GM21825 (cell line): Measurements from ENCODE around the gene LIN37.
"Not testable (repeated sequence)": the region's sequence is repeated elsewhere in the genome, so short reads cannot be mapped to it uniquely, and the experiment has no call there.

Experiments
- ATAC-seq: cut with Tn5 transposase; IDR thresholded peaks from one replicate; pipeline ENCODE4 v1.9.1; 2021; ENCODE audit warnings: mild to moderate bottlenecking, moderate library complexity; ENCODE audit not compliant: unreplicated experiment

LIN37 gene

DNA sequence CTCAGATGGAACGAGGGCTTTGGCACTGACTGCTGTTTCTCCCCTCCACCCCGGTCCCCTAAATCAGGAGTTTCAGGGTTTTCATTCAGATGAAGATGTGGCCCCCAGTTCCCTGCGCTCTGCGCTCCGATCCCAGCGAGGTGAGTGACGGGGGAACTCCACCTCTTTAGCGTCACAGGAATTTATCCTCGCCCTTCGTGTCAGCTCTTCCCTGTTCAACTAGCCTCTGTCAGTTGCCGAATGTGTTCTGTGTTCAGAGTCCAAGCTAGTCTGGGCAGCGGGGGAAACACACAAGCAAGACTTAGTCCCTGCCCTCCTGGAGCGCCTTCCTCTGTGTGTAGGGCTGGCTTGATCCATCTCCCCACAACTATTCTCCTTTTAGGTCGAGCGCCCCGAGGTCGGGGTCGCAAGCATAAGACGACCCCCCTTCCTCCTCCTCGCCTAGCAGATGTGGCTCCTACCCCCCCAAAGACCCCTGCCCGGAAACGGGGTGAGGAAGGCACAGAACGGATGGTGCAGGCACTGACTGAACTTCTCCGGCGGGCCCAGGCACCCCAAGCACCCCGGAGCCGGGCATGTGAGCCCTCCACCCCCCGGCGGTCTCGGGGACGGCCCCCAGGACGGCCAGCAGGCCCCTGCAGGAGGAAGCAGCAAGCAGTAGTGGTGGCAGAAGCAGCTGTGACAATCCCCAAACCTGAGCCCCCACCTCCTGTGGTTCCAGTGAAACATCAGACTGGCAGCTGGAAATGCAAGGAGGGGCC lies 28.8 kb upstream of the LIN37 start:
- no peak for ATAC-seq

GRCh38 chr19:35720163-35720524 lies 28.2 kb upstream of the LIN37 start:
- no peak for ATAC-seq

DNA sequence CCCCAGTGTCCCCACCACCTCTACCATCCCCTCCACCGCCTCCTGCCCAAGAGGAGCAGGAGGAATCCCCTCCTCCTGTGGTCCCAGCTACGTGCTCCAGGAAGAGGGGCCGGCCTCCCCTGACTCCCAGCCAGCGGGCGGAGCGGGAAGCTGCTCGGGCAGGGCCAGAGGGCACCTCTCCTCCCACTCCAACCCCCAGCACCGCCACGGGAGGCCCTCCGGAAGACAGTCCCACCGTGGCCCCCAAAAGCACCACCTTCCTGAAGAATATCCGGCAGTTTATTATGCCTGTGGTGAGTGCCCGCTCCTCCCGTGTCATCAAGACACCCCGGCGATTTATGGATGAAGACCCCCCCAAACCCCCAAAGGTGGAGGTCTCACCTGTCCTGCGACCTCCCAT lies 27.7 kb upstream of the LIN37 start:
- ATAC-seq: no peak

DNA sequence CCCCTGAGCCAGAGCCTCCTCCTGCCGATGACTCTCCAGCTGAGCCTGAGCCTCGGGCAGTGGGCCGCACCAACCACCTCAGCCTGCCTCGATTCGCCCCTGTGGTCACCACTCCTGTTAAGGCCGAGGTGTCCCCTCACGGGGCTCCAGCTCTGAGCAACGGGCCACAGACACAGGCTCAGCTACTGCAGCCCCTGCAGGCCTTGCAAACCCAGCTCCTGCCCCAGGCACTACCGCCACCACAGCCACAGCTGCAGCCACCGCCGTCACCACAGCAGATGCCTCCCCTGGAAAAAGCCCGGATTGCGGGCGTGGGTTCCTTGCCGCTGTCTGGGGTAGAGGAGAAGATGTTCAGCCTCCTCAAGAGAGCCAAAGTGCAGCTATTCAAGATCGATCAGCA lies 27.0 kb upstream of the LIN37 start:
- no peak for ATAC-seq

DNA sequence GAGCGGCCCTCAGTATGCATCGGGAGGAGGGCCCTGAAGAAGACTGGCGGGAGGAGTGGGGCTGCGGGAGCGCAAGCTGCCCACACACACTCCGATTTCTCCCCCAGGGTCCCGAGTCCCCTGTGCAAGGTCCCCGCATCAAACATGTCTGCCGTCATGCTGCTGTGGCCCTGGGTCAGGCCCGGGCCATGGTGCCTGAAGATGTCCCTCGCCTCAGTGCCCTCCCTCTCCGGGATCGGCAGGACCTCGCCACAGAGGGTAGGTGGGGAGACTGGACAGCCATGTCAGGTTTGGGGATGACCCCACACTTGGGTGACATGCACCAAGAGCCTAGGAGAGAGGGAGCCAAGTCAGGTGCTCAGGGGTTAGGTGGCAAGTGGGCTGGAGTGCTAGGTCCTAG lies 25.9 kb upstream of the LIN37 start:
- no peak for ATAC-seq

DNA sequence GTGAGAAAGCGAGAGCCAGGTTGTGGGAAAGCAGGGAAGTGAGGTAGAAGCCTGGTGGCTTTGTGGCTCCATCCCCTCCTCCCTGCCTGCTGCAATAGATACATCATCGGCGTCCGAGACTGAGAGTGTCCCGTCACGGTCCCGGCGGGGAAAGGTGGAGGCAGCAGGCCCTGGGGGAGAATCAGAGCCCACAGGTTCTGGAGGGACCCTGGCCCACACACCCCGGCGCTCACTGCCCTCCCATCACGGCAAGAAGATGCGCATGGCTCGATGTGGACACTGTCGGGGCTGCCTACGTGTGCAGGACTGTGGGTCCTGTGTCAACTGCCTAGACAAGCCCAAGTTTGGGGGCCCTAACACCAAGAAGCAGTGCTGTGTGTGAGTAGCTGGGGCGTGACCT lies 25.5 kb upstream of the LIN37 start:
- no peak for ATAC-seq

DNA sequence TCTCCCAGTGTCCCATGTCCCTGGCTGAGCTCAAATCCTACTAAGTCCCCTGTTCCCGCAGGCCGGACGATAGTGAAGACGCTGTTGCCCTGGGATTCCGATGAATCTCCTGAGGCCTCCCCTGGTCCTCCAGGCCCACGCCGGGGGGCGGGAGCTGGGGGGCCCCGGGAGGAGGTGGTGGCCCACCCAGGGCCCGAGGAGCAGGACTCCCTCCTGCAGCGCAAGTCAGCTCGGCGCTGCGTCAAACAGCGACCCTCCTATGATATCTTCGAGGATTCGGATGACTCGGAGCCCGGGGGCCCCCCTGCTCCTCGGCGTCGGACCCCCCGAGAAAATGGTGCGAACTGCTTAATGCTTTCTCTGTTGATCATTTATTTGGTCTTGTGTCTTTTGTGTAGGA lies 24.7 kb upstream of the LIN37 start:
- no peak for ATAC-seq

- not testable (repeated sequence) for ATAC-seq
These were observed 24.2 kb upstream of the LIN37 start for GRCh38 chr19:35724132-35724531.

DNA sequence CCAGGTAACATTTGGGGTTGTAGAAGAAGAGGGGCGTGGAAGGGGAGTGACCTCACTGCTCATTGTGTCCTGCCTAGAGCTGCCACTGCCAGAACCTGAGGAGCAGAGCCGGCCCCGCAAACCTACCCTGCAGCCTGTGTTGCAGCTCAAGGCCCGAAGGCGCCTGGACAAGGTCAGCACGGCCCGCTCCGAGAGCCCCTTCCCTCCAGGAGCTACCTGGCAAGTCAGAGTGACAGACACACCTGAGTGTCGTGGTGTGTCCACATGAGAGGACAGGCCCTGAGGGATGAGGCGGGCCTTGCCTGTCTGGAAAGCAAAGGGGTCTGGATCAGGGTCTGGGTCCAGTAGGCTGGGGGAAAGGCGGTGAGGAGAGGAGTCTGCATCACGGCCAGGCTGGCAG lies 23.8 kb upstream of the LIN37 start:
- no peak for ATAC-seq

DNA sequence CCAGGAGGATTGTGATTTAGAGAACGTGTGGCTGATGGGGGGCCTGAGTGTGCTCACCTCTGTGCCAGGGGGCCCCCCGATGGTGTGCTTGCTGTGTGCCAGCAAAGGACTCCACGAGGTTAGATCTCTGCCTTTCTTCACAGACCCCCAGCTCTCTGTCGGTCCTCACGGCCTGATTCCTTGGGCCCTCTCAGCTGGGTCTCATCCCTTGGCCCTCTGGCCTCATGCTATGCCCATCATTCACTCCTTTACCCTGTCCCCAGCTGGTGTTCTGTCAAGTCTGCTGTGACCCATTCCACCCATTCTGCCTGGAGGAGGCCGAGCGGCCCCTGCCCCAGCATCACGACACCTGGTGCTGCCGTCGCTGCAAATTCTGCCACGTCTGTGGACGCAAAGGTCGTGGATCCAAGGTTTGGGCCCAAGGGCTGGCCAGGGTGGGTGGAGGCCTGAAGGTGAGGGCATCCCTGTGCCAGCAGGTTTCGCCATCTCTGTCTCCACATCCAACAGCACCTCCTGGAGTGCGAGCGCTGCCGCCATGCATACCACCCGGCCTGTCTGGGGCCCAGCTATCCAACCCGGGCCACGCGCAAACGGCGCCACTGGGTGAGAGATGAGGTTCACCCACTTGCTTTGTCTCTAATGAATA lies 23.0 kb upstream of the LIN37 start:
- ATAC-seq: no peak

- ATAC-seq: no peak
These were observed 21.1 kb upstream of the LIN37 start for GRCh38 chr19:35727053-35727955.

DNA sequence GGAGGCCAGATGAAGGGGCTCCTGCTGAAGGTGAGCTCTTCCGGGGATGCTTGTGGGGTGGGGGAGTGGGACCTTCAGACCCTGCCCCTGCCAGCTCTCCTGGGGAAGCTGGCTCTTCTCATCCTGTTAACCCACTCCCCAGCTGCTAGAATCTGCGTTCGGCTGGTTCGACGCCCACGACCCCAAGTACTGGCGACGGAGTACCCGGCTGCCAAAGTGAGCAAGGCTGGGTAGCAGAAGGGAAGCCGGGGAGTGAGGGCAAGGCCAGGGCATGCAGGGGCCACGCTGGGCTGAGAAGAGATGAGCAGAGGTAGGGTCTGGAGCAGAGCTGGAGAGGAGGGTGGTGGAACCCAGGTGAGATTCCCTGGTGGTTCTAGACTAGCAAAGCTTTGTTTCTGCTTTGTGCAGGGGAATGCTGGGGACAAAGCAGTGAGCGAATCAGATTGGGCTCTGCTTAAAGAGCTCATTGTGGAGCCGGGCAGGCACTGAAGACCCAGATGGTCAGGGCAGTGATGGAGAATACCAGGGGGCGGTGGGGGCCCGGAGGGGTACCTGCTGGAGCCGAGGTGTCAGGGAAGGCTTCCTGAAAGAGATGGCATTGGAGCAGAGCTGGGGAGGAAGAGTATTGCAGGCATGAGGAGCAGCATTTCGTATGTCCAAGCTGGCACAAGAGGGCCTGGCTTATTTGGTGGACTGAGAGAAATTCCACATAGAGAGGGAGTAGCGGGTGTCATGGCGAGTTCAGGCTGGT lies 20.2 kb upstream of the LIN37 start:
- no peak for ATAC-seq

DNA sequence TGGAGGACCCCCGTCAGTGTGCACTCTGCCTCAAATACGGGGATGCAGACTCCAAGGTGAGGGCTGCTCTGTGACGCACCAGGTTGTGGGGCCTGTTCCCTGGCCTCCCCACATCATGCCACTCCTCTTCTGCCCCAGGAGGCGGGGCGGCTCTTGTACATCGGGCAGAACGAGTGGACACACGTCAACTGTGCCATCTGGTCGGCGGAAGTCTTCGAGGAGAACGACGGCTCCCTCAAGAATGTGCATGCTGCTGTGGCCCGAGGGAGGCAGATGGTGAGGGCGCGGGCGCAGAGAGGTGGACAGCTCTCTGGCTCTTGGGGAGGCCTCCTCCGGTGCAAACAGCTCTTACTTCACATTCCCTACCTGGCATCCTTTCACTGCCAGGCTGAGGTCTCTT lies 19.4 kb upstream of the LIN37 start:
- ATAC-seq: no peak

- ATAC-seq: no peak
These were observed 18.6 kb upstream of the LIN37 start for GRCh38 chr19:35729763-35730162.

DNA sequence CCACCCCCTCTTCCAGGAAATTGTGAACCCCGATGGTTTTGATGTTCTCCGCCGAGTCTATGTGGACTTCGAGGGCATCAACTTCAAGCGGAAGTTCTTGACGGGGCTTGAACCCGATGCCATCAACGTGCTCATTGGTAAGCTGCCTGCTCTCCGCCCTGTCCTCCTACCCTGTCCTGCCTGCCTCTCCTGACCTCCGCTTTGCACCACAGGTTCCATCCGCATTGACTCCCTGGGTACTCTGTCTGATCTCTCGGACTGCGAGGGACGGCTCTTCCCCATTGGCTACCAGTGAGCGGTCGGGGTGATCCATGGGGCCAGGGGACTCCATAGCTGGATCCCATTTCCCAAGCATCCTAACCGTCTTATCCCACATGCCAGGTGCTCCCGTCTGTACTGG lies 18.1 kb upstream of the LIN37 start:
- no peak for ATAC-seq

GRCh38 chr19:35731353-35731752 lies 17.0 kb upstream of the LIN37 start:
- no peak for ATAC-seq

DNA sequence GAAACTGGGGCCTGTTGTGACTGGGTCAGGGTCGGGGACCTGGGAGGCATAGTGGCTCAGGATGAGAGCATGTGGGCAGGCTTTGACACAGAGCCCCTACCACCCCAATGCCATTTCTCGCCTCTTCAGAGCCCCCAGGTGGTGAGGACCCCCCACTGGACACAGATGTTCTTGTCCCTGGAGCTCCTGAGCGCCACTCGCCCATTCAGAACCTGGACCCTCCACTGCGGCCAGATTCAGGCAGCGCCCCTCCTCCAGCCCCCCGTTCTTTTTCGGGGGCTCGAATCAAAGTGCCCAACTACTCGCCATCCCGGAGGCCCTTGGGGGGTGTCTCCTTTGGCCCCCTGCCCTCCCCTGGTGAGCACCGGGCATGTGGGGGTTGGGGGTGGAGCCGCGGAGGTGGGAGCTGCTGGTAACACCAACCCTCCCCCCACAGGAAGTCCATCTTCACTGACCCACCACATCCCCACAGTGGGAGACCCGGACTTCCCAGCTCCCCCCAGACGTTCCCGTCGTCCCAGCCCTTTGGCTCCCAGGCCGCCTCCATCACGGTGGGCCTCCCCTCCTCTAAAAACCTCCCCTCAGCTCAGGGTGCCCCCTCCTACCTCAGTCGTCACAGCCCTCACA lies 16.5 kb upstream of the LIN37 start:
- ATAC-seq: no peak

- ATAC-seq: no peak
These were observed 15.7 kb upstream of the LIN37 start for GRCh38 chr19:35732540-35733179.

DNA sequence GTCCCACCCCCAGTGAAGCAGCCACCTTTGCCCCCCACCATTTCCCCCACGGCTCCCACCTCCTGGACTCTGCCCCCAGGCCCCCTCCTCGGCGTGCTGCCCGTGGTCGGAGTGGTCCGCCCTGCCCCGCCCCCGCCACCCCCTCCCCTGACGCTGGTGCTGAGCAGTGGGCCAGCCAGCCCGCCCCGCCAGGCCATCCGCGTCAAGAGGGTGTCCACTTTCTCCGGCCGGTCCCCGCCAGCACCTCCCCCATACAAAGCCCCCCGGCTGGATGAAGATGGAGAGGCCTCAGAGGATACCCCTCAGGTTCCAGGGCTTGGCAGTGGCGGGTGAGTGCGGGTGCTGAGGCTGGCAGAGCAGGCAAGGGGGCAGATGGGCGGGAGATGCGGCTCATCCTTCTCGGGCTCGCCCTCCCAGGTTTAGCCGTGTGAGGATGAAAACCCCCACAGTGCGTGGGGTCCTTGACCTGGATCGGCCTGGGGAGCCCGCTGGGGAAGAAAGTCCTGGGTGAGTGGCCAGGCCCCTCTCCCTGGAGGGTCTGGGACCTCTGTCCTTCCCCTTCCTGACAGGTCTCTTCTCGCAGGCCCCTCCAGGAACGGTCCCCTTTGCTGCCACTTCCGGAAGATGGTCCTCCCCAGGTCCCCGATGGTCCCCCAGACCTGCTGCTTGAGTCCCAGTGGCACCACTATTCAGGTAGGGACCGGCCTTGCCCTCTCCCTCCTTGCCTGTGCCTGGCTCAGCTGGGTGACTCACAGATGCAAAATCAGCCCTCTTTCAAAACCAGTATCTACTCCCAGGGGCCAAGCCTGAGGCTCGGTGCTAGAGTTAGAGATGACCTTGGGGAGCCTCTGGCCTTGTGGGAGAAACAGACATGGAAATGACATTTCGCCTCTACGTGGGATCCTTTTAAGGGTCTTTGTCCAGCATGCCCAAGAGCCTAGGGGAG lies 14.9 kb upstream of the LIN37 start:
- no peak for ATAC-seq
